Brain pericyte (primary cell): ENCODE measurements around the gene HOXD3.

ENCODE experiments used
- DNase-seq: peaks from one replicate; pipeline ENCODE4 v3.0.0-alpha.2; 2012; ENCODE audit warnings: low read depth, low spot score

Gene HOXD3

DNA sequence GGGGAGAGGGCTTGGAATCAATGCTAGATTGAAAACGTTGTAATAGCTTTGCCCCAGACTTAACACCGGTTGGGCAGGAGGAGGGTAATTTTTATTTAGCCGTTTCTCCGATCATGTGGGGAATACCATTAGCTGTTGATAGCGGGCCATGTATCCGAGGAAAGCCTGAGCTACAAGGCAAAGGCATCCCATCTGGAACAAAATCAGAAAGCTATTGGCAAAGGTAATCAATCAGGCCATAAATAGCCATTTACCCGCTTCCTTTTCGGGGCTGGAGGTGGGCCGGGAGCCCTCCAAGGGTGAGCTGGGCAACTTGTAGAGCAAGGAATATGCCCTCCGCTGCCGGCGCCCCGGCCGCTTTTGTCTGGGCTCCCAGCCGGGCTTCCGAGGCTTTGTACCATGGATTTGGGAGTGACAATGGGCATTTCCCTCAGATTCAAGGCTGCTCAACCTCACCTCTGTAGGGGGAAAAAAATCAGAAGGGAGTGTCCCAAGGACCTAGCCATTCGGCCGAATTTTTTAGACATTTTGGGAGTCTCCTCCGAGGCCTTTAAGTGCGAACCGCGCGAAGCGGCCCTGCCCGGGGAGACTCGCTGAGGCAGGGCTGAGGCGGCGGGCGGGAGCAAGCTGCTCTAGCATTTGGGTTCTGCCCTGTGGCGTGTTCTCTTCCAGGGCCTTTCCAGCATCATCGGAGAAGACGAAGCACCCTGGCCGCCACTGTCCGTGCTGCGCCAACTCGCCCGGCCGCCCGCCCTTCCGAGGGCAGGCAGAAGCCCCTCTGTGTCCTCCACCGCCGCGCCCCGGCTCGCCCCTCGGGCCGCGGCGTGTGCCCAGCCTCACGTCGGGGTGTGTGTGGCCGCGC is 35.7 kb upstream of the HOXD3 start:
- DNase-seq = no peak

DNA sequence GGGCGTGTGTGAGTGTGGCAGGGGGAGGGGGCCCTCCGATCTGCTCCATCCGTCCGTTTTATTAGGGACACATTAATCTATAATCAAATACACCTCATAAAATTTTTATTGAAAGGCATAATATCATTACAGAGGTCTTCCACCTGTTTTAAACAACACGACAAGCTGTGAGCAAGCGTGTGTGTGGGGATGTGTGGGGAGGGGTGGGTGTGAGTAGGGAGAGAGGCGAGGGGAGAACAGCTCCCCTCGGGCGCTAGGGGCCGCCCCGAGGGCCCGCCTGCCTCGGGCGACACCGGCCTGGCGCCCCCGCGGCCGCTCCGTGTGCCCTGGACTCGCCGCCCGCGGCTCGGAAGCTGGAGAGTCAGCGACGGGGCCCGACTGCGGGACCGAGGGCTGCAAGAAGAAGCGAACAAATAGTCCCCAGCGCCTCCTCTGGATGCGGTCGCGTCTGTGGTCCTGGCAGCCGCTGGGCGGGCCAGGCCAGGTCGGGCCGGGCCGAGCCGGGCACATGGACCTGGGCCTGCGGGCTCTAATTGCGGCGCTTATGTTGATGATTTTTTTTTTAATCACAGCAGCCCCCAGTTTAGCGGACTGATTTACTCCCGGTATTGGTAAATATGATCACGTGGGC is 34.9 kb upstream of the HOXD3 start:
- no peak for DNase-seq

DNA sequence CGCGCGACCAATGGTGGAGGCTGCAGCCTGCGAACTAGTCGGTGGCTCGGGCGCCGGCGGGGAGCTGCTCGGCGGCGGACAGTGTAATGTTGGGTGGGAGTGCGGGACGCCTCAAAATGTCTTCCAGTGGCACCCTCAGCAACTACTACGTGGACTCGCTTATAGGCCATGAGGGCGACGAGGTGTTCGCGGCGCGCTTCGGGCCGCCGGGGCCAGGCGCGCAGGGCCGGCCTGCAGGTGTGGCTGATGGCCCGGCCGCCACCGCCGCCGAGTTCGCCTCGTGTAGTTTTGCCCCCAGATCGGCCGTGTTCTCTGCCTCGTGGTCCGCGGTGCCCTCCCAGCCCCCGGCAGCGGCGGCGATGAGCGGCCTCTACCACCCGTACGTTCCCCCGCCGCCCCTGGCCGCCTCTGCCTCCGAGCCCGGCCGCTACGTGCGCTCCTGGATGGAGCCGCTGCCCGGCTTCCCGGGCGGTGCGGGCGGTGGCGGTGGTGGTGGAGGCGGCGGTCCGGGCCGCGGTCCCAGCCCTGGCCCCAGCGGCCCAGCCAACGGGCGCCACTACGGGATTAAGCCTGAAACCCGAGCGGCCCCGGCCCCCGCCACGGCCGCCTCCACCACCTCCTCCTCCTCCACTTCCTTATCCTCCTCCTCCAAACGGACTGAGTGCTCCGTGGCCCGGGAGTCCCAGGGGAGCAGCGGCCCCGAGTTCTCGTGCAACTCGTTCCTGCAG is 34.3 kb upstream of the HOXD3 start, which contains the start of gene HOXD9:
HOXD9 (plus strand) TSS at position 37 of the 728 bp plus-strand sequence; CDS start at position 87, 50 bp downstream.
- no peak for DNase-seq

DNA sequence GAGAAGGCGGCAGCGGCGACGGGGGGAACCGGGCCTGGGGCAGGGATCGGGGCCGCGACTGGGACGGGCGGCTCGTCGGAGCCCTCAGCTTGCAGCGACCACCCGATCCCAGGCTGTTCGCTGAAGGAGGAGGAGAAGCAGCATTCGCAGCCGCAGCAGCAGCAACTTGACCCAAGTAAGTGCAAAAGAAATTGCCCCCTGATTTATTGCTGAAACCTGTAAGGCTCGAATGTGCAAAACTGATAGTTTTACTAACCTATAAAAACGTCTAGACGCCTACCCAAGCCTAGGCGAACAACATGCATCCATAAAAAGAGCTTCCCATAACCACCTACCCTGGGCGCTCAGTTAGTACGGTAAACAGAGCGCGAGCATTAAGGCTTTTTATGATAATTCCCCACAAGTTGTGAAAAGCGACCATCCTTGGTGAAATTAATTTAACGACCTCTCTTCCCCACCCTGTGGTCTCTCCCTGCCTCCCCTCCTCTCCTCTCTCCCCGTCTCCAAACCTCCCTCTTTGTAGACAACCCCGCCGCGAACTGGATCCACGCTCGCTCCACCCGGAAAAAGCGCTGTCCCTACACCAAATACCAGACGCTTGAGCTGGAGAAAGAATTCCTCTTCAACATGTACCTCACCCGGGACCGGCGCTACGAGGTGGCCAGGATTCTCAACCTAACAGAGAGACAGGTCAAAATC is 33.5 kb upstream of the HOXD3 start:
- DNase-seq = no peak

DNA sequence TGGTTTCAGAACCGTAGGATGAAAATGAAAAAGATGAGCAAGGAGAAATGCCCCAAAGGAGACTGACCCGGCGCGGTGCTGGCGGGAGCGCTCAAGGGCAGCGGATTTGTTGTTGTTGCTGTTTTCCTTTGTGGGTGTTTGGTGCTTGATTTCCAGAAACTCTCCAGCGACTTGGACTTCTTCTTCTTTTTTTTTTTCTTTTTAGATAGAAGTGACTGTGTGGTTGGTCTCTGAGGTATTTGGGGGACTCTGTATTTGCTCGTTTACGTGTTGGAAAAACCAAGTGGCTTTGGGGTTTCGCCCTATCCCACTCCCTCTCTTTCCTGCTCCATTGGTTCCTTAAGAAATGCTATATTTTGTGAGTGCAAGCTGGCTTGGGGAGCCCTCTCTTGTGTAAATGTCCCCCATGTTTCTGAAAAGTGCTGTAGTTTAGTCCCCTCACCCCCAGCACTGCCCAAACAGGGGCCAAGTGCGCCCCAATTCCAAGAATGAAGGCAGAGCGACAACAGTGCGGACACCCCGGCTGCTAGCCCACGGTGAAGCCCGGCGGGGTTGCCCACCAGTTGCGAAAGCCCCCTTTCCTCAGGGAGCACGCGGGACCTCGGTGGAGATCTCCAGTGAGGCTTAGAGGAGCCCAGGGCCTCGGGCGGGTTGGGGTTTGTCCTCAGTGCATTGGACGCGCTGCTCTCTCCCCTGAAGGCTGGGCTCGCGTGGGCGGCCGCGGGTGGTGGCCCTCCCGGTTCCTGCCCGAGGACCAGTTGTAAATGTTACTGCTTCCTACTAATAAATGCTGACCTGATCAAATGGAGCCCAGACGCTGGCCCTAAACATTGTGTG is 32.8 kb upstream of the HOXD3 start:
- DNase-seq = no peak

DNA sequence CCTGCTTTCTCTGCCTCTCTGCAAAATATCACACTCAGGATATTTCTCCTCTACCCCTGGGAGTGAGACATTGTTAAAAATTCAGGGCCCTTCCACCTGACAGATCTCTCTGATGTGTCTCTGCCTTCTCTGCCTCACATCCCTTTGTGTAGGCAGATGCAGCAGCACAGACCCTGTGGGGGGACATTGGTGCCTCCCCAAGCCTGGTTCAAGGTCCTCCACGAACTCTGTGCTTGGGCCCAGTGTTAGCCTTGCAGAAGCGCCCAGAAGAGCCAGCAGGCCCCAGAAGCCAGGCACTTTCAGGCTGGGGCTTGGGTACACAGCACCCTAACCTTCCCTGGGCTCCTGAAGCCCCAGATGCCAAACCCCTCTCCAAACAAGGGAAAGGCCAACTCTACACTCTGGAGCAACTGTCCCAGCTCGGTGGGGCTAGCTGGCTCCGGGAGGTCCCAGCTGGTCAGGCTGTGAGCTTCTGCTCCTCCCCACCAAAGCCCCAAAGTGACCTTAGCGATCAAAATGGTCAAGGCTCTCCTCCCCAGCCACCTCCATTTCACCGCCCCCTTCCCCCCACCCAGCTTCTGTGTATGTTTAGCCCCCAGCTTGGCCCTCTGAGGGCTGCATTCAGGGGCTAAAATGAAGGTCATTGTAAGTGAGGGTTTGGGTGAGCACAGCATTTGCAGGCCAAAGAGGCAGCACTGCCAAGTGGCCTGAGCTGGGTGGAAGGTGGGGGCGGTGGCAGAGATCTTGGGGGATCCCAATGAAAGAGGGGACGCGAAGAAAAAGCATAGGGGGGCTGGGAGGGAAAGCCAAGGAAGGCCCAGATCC is 31.9 kb upstream of the HOXD3 start:
- no peak for DNase-seq

DNA sequence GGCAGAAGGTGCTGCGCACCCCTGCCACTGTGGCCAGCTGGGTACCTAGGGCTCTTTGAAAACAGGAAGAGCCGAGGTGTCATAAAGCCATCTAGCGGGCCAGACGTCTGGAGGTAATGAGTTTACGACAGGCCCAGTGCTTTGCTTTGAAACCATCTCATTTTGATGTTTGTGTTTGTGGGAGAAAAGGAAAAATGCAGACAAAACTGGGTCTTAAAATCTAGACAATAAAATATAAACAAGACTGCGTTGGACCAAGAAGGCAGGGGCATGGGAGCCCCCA is 31.4 kb upstream of the HOXD3 start:
- no peak for DNase-seq

DNA sequence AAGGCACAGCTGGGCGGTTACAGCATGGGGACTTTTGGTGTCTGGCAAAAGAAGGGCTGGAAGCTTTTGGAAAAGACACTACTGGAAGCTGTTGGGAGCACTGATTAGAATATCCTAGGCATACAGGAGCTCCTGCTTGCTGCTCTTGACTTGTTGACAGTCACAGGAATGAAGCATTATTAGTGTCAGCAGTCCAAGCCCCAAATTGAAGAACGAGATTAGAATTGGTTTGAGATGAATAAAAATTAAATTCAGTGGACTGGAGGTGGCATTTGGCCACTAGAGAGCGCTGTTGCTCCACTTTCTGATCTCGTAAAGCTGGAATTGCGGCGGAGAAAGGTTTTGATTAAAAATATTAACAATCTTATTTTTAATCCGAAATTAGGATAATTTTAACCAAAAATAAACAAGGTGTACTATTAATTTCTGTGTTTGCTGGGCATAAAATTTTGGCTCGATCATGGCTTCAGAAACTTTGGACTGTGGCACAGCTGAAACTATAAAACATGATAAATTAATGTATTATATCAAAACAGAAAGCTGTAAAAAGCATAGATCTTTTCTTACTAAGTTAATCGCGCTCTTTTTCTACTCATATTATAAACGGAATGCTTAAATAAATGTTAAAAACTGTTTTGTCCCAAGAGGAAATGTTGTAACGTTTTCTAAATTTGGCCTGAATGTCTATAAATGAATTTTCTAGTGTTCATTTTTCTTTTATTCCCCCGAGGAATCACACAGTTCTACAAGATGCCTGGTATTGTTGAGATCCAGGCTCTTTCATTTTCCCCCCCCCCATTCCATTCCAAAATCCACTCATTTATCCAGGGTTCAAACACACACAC is 30.0 kb upstream of the HOXD3 start:
- no peak for DNase-seq

DNA sequence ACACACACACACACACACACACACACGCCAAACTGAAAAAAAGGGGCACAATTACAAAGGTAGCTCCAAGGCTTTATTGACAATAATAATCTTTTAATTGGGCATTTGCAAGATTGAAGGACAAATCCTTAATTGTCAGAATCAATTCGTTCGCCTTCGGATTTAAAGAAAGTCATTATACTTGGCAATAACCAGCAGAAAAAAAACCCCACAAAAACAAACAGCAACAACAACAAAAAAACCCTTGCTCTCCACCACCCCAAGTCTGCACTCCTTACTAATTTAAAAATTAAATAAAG is 29.4 kb upstream of the HOXD3 start:
- DNase-seq = no peak

DNA sequence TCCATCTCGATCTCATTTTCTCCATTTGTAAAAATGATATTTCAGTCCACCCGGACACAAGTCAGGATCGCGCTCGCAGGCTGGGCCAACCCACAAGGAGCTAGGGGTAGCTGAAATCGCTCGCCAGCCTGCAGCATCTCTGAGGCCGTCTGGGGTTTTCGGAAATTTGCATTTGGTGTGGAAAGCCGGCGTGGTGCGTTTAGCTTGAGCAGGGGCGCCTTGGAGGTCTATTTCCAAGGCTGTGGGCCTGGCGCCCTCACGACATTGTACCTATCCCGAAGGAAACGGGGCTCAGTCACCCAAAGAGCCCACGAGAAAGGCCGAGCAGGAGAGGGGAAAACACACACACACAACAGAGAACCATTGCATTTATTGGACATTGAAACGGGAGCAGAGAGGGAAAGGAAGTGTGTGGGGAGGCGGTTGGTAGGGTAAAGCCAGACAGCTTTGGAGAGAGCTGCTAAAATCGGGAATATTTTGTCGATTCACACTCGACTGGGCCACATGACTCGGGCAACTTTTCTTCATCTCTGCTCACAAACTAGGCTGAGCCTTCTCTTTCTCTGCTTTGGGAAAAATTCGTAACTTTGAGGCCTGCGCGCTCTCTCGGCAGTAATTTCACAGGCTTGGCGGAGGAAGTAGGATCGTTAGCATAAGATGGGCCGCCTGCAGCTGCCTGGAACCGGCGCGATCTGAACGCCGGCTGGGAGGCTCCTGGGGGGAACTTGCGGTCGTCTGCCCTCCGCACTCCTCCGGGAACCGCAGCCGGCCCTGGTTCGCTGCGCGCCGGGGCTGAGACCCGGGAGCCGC is 28.7 kb upstream of the HOXD3 start:
- DNase-seq = no peak

DNA sequence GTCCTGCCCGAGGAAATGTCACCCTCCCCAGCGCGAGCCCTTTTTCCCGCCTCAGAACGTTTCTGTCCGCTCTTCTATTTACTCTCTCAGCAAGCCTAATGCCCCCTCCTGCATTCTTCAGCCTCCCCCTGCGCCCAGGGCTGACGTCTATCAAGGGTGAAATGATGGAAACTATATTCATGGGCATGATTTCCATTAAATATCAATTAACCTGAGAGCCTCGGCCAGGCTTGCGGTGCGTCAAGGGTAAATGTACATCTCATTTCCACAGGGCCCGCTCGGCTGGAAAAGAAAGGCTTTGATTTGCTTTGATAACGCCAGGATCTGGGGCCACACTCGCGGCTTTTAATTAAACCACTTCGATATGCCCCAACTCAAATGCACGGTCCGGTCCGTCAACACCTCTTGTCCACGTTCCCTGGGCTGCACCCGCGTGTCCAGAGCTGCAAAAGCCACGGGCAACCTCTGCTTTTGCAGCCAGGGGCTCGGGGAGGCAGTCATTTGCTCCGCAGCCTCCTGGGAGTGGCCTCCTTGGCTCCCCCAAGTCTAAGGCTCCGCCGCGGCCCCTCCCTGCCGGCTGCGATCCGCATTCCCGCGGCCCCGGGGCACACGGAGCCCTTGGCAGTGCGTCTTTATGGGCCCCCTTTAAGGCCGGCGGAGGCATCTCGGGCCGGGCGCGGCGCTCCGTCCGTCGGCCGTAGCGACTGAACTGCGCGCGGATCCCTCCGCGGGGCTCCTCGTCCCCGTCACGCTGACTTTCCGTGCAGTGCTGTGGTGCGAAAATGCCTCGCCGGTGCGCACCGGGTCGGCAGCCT is 27.9 kb upstream of the HOXD3 start, which contains the start of gene HOXD8:
HOXD8 (plus strand) TSS at position 724 of the 815 bp plus-strand sequence. CDS start 662 bp downstream, outside the sequence.
- DNase-seq = no peak

DNA sequence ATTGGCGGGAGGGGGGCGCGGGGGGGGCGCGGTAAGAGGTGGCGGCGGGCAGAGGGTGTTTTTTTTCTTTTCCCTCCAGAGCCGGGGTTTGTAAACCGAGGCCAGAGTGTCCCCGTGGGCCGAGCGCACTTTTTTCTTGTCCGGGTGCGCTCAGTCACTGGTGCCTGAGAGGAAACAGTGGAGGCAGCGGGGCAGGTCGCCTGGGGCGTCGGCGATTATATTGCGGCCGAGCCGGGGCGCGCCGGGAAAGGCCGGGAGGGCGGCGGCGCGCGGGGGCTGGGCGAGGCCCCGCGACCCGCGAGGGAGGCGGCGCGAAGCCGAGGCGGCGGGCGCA is 27.3 kb upstream of the HOXD3 start:
- DNase-seq = no peak

DNA sequence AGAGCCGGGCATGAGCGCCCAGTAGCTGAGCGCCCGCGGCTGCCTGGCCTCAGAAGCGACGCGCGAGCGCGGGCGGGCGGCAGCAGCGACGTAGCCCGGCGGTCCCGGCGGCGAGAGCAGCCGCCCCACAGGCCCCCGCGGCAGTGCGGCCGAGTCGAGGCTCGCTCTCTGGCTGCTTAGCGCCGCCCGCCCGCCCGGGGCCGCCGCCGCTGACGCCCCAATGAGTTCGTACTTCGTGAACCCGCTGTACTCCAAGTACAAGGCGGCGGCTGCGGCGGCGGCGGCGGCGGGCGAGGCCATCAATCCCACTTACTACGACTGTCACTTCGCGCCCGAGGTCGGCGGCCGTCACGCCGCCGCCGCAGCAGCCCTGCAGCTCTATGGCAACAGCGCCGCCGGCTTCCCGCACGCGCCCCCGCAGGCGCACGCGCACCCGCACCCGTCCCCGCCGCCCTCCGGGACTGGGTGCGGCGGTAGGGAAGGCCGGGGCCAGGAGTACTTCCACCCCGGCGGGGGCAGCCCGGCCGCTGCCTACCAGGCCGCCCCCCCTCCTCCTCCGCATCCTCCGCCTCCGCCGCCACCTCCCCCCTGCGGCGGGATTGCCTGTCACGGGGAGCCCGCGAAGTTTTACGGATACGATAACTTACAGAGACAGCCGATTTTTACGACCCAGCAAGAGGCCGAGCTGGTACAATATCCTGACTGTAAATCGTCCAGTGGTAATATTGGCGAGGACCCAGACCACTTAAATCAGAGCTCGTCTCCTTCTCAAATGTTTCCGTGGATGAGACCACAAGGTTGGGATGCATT is 26.8 kb upstream of the HOXD3 start:
- DNase-seq = no peak

DNA sequence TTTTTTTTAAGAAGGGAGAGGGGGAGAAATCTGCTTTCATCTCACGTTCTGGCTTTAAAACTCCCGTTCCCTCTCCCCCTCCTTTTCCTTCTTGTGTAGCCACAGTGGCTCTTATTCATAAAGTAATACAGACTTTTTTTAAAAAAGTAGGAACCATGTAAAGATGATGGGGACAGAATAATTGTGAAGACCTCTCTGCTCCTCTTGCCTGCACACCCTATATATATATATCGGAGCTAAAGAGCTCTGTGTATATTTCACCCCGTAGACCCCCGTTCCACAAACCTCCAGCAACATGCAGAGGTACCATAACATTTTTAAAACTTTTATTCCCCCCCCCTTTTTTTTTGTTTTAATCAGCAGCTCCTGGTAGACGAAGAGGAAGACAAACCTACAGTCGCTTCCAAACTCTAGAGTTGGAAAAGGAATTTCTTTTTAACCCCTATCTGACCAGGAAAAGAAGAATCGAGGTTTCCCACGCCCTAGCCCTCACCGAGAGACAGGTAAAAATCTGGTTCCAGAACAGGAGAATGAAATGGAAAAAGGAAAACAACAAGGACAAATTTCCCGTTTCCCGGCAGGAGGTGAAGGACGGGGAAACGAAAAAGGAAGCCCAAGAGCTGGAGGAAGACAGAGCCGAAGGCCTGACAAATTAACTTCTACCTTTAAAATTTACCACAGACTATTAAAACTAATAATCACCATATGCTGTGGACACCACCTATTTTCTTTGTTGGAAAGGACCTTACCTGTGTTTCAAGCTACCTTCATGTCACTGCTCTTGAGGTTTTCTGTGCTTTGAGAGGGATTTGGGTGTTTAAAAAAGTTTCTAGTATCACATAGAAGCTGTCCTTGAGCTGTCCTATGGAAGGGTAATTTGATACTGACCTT is 25.9 kb upstream of the HOXD3 start:
- no peak for DNase-seq

DNA sequence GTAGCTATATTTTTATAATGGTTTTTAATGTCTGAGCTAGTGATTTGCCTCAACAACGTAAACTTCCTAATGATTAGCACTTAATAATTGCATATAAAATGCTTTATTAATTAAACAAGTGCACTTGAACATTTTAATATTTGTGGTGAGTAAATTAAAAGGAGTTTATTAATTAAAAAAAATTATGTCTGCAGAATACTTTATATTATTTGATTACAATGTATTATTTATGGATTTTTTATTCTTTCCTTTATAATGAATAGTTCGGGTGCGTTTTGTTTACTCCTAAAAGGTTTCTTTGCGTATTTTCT is 25.3 kb upstream of the HOXD3 start:
- no peak for DNase-seq
